RWPE2 (cell line): ENCODE measurements around the gene GPR15.
"Not testable (repeated sequence)": the region's sequence is repeated elsewhere in the genome, so short reads cannot be mapped to it uniquely, and the experiment has no call there.

Experiments used
- ATAC-seq: fragments of 200-7000 bp; cut with Tn5 transposase; 3 replicates; pipeline ENCODE4 v1.9.1; 2021; ENCODE audit warnings: low read depth
- DNase-seq: peaks from one replicate; pipeline ENCODE4 v3.0.0-alpha.2; 2020; ENCODE audit warnings: low spot score
- H3K27ac ChIP-seq: fragments of 450-650 bp; 2 replicates; pipeline ENCODE4 v1.5.1; 2017; ENCODE audit warnings: mild to moderate bottlenecking; ENCODE audit not compliant: poor library complexity, severe bottlenecking
- H3K27me3 ChIP-seq: fragments of 250-450 bp; sonication (Bioruptor Pico); 2 replicates; pipeline ENCODE4 v1.5.1; 2021; ENCODE audit warnings: mild to moderate bottlenecking, moderate library complexity; ENCODE audit not compliant: insufficient read depth, poor library complexity, severe bottlenecking
- H3K36me3 ChIP-seq: fragments of 250-450 bp; sonication (Bioruptor Pico); 2 replicates; pipeline ENCODE4 v1.5.1; 2020; ENCODE audit warnings: low read depth, mild to moderate bottlenecking, moderate library complexity
- H3K4me1 ChIP-seq: fragments of 250-450 bp; sonication (Bioruptor Pico); 2 replicates; pipeline ENCODE4 v1.5.1; 2021; ENCODE audit warnings: mild to moderate bottlenecking, moderate library complexity; ENCODE audit not compliant: insufficient read depth, poor library complexity, severe bottlenecking
- H3K4me3 ChIP-seq: fragments of 250-450 bp; sonication (Bioruptor Pico); 2 replicates; pipeline ENCODE4 v1.5.1; 2021; ENCODE audit warnings: mild to moderate bottlenecking, moderate library complexity; ENCODE audit not compliant: severe bottlenecking
- H3K9me3 ChIP-seq: fragments of 250-450 bp; sonication (Bioruptor Pico); 2 replicates; pipeline ENCODE4 v1.5.1; 2021; ENCODE audit warnings: mild to moderate bottlenecking, moderate library complexity; ENCODE audit not compliant: severe bottlenecking
- CTCF ChIP-seq: fragments of 450-650 bp; IDR thresholded peaks from one replicate; pipeline ENCODE4 v1.5.1; 2017; ENCODE audit warnings: mild to moderate bottlenecking, moderate library complexity; ENCODE audit not compliant: poor library complexity, severe bottlenecking

The GPR15 gene

GRCh38 chr3:98557324-98558010, 25.7 kb downstream of the GPR15 start:
- no peaks in the 10 kb centered on the region for H3K9me3 ChIP-seq
- no peaks in the 10 kb centered on the region for H3K27me3 ChIP-seq
- no peak overlapping the region for H3K4me3 ChIP-seq
- no peak for TF ChIP-seq CTCF
- H3K4me1 ChIP-seq: peaks cover 4% of the 10 kb centered on the region
- H3K27ac ChIP-seq: no peak overlapping the region
- DNase-seq (no peak), ATAC-seq (no peak)
- H3K36me3 ChIP-seq: no peaks in the 10 kb centered on the region

- DNase-seq (no peak), ATAC-seq (no peak)
- H3K4me3 ChIP-seq: no peak overlapping the region
- H3K27me3 ChIP-seq: no peaks in the 10 kb centered on the region
- no peak overlapping the region for H3K27ac ChIP-seq
- H3K9me3 ChIP-seq: no peaks in the 10 kb centered on the region
- H3K4me1 ChIP-seq: peaks cover 7% of the 10 kb centered on the region
- TF ChIP-seq CTCF: no peak
- no peaks in the 10 kb centered on the region for H3K36me3 ChIP-seq
Observed at GRCh38 chr3:98558100-98558827, 26.5 kb downstream of the GPR15 start.

- DNase-seq, H3K36me3 ChIP-seq, H3K27me3 ChIP-seq, H3K9me3 ChIP-seq, ATAC-seq, H3K4me3 ChIP-seq, H3K27ac ChIP-seq: not testable (repeated sequence)
- H3K4me1 ChIP-seq: peaks cover 14% of the 10 kb centered on the region
Observed at GRCh38 chr3:98559769-98560168, 28.0 kb downstream of the GPR15 start.

GRCh38 chr3:98560911-98561310, 29.1 kb downstream of the GPR15 start:
- no peak overlapping the region for H3K27ac ChIP-seq
- no peaks in the 10 kb centered on the region for H3K27me3 ChIP-seq
- no peak for TF ChIP-seq CTCF
- H3K36me3 ChIP-seq: no peaks in the 10 kb centered on the region
- ATAC-seq: no peak
- peaks cover 20% of the 10 kb centered on the region for H3K4me1 ChIP-seq
- no peaks in the 10 kb centered on the region for H3K9me3 ChIP-seq
- H3K4me3 ChIP-seq: no peak overlapping the region
- DNase-seq: no peak

- Histone ChIP-seq H3K27me3 (no peaks in the 10 kb centered on the region), H3K36me3 (no peaks in the 10 kb centered on the region), H3K9me3 (no peaks in the 10 kb centered on the region), H3K4me1 (peaks cover 20% of the 10 kb centered on the region), H3K4me3 (no peak overlapping the region), H3K27ac (no peak overlapping the region)
- DNase-seq: no peak
- ATAC-seq: no peak
- TF ChIP-seq CTCF: no peak
Observed at GRCh38 chr3:98561727-98562521, 30.1 kb downstream of the GPR15 start.
